Aorta (tissue), 5 donors: ENCODE results near the gene CCBE1. TPM values are rescaled to one million over a fixed set of nuclear protein-coding genes. Genes with fewer than 3 reads are reported as not detected.

Source experiments
- ATAC-seq: fragments of 200-7000 bp; cut with Tn5 transposase; one replicate; pipeline ENCODE4 v1.9.1; 2022; ENCODE audit warnings: moderate library complexity; ENCODE audit not compliant: low FRiP score
- DNase-seq, 2 donors: peaks; one replicate each; pipeline ENCODE4 v3.0.0-alpha.2; 2020
- H3K27ac ChIP-seq, 2 donors: one replicate each; pipeline ENCODE4 v1.5.1; 2013; ENCODE audit warnings: low read length in 2 of 2, mild to moderate bottlenecking in 2 of 2, moderate library complexity in 2 of 2, control low read depth in 1 of 2, inconsistent platforms in 1 of 2, low read depth in 1 of 2
- H3K27me3 ChIP-seq, 2 donors: one replicate each; pipeline ENCODE4 v1.6.1; 2013; ENCODE audit warnings: control low read depth in 1 of 2, low read length in 1 of 2, mild to moderate bottlenecking in 1 of 2, moderate library complexity in 1 of 2; ENCODE audit not compliant: insufficient read depth in 2 of 2, control insufficient read depth in 1 of 2
- H3K36me3 ChIP-seq, 2 donors: one replicate each; pipeline ENCODE4 v1.6.1; 2013; ENCODE audit warnings: control low read depth in 1 of 2, low read length in 1 of 2, mild to moderate bottlenecking in 1 of 2; ENCODE audit not compliant: insufficient read depth in 2 of 2, control insufficient read depth in 1 of 2
- H3K4me1 ChIP-seq, 2 donors: one replicate each; pipeline ENCODE4 v1.6.1; 2013; ENCODE audit warnings: low read length in 2 of 2, control low read depth in 1 of 2, mild to moderate bottlenecking in 1 of 2, moderate library complexity in 1 of 2; ENCODE audit not compliant: insufficient read depth in 2 of 2, control insufficient read depth in 1 of 2
- H3K4me3 ChIP-seq, 2 donors: one replicate each; pipeline ENCODE4 v1.5.1; 2013; ENCODE audit warnings: low read length in 2 of 2, control low read depth in 1 of 2, mild to moderate bottlenecking in 1 of 2
- H3K9me3 ChIP-seq: one replicate; pipeline ENCODE4 v1.6.1; 2013; ENCODE audit warnings: mild to moderate bottlenecking, low read length; ENCODE audit not compliant: control insufficient read depth
- WGBS, 2 donors: extraction: QIAGEN DNeasy Blood & Tissue Kit; methylation state at CpG; one replicate each; pipeline ENCODE4 v1.1.7; 2013; 5-methylcytosine and 5-hydroxymethylcytosine counted together
- intact Hi-C, 2 donors: fragments of 100-400 bp; cut with DNase I; formaldehyde crosslinking; loops; one replicate each; pipeline versions ENCODE4 v1.14.2 to v1.15.0; 2022
- polyA plus RNA-seq, 2 donors: library from polyadenylated mRNA; stranded (reverse); fragments of 200-250 nt; gene quantifications; one replicate each; pipeline ENCODE4 v1.2.3, GENCODE V29; 2013
- total RNA-seq, 2 donors: library from RNA; stranded (reverse); fragmentation: NEBNext Ultra II Directional; extraction: Animal tissue kit (Norgen Biotek cat#: 25700); gene quantifications; one replicate each; pipeline ENCODE4 v1.2.1, GENCODE V29; 2021
- donor health status: healthy with polysubstance abuse.
- donor health status: Bipolar disorder and iron deficiency.
- donor health status: DM: no; HTN: no; CAD: no.
- donor health status: DM: no; HTN: no; CAD: no.
- donor health status: DM: yes; HTN: yes; CAD: no.

CCBE1 gene
- total and polyA plus RNA-seq, 4 donors = 0.36 to 0.61 TPM; not detected in 2

DNA sequence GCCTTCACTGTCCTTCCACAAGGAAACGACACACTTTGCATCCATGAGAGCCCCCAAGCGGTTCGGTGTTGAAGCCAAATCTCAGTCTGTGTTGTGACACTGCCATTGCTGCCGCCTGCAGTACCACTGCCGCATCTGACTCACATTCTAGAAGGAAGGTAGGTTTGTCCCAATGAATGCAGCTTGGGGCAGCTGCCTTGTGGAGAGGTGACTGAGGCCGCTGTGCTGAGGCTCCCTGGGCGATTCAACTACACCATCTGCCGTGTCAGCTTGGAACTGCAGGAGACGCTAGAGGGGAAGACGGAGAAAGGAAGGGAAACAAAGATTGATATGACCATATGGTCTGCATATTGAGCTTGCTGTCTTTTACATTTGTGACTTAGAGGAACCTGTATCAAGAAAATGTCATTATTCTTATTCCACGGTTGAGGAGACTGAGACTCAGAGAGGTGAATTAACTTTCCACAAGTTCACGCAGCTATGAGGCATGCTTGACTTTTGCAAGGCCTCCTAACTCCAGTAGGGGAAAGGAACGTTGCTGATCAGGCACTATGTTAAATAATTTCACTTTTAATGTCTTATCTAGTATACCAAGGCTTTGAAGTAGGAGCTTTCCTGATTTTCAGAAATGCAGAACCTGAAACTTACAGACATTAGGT is 294.7 kb downstream of the CCBE1 start:
- 19 to 20% methylated on average over 13 of the region's 13 CpGs for WGBS, 2 donors
- DNase-seq = peak; percentile 74 to 83
- intact Hi-C loops = loop anchor here (2.0 to 5.0 kb wide), 4 partner anchors 94 to 155 kb away; no protein-coding TSS in a partner anchor

GRCh38 chr18:59400407-59400806 is 296.8 kb downstream of the CCBE1 start:
- DNase-seq (no peak), ATAC-seq (no peak)
- 89 to 92% methylated on average over 6 of the region's 6 CpGs for WGBS, 2 donors
- no peak overlapping the region for H3K4me3 ChIP-seq
- intact Hi-C loops = loop anchor here in 1 of 2 donors (5.0 kb wide), 2 partner anchors 93 to 153 kb away; no protein-coding TSS in a partner anchor
- H3K4me1 ChIP-seq = no peaks in the 10 kb centered on the region
- H3K36me3 ChIP-seq = no peaks in the 10 kb centered on the region
- H3K27me3 ChIP-seq = no peaks in the 10 kb centered on the region
- H3K27ac ChIP-seq = no peak overlapping the region
- no peaks in the 10 kb centered on the region for H3K9me3 ChIP-seq

More for the DNA sequence above, 294.7 kb downstream of the CCBE1 start:
- Histone ChIP-seq H3K9me3 (no peaks in the 10 kb centered on the region), H3K4me3 (no peak overlapping the region), H3K4me1 (no peaks in the 10 kb centered on the region), H3K27me3 (no peaks in the 10 kb centered on the region), H3K27ac (no peak overlapping the region), H3K36me3 (no peaks in the 10 kb centered on the region)
- ATAC-seq = peak; percentile 79

DNA sequence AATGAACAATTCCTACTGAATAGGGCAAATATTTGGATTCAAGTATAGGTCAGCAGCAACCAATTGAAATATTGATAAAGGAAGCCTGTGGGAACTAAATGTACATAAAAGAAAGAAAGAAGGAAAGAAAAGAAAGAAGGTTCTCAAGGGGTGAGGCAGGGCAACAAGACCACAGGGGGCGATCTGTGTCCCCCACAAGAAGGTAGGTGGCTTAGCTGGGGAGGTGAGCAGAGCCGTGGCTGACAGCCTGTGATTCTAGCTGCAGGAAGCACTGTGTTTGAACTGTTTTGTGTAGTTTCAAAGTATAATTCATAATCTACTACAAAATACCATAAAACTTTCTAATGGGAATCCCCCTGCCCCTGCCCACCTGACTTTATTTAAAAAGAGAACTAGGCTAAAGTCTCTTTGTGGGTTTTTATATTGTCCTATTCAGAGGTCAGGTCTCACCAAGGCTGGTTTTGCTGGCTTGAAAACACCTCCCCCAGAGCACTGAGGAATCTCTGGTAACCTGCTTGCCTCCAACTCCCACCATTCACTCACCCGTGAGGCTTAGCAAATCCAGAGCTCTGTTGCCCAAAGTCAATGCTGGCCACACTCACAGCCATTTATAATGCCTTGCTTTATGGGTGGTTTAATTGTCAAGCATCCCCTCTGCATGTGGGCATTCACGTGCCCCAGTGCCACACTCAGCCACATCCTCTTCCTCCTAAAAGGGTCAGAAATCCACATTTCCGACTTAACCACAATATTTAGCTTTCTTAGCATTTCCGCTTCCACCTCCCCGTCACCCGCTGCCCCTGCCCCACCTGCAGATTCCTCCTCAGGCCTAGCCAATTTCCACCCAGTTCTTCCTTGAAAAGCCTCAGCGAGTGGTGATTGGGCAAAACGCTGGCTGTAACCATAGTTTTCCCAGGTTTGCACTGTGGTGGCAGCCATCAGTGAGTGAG is 301.7 kb downstream of the CCBE1 start:
- WGBS, 2 donors = 72 to 76% methylated on average over 10 of the region's 10 CpGs
- DNase-seq (no peak), ATAC-seq (no peak)
- no peaks in the 10 kb centered on the region for H3K9me3 ChIP-seq
- no peaks in the 10 kb centered on the region for H3K36me3 ChIP-seq
- H3K27ac ChIP-seq = no peak overlapping the region
- no peaks in the 10 kb centered on the region for H3K4me1 ChIP-seq
- no peak overlapping the region for H3K4me3 ChIP-seq
- intact Hi-C loops = loop anchor here in 1 of 2 donors (5.0 kb wide), 1 partner anchor 33 kb away; no protein-coding TSS in a partner anchor
- H3K27me3 ChIP-seq = peaks cover 0 to 2% of the 10 kb centered on the region in 2 donors

- intact Hi-C loops = no loop called here
- 72 to 77% methylated on average over 3 of the region's 3 CpGs for WGBS, 2 donors
- no peak overlapping the region for H3K27ac ChIP-seq
- H3K4me3 ChIP-seq = no peak overlapping the region
- H3K9me3 ChIP-seq = no peaks in the 10 kb centered on the region
- H3K36me3 ChIP-seq = no peaks in the 10 kb centered on the region
- ATAC-seq (no peak), DNase-seq (no peak)
- H3K27me3 ChIP-seq = peaks cover 0 to 2% of the 10 kb centered on the region in 2 donors
- H3K4me1 ChIP-seq = no peaks in the 10 kb centered on the region
Measured at GRCh38 chr18:59393381-59393780, 303.8 kb downstream of the CCBE1 start.

GRCh38 chr18:59388817-59389216 is 308.4 kb downstream of the CCBE1 start:
- Histone ChIP-seq H3K9me3 (peaks cover 1% of the 10 kb centered on the region), H3K4me3 (no peak overlapping the region), H3K27me3 (no peaks in the 10 kb centered on the region), H3K36me3 (no peaks in the 10 kb centered on the region), H3K4me1 (no peaks in the 10 kb centered on the region), H3K27ac (no peak overlapping the region)
- ATAC-seq (no peak), DNase-seq (no peak)
- WGBS, 2 donors = 69 to 71% methylated on average over 4 of the region's 4 CpGs
- intact Hi-C loops = no loop called here

GRCh38 chr18:59387687-59388565 is 309.3 kb downstream of the CCBE1 start:
- Histone ChIP-seq H3K27me3 (no peaks in the 10 kb centered on the region), H3K27ac (no peak overlapping the region), H3K36me3 (no peaks in the 10 kb centered on the region), H3K9me3 (peaks cover 1% of the 10 kb centered on the region), H3K4me3 (no peak overlapping the region), H3K4me1 (no peaks in the 10 kb centered on the region)
- 72% methylated on average over 11 of the region's 11 CpGs for WGBS, 2 donors
- intact Hi-C loops = no loop called here
- DNase-seq = no peak
- ATAC-seq = no peak

DNA sequence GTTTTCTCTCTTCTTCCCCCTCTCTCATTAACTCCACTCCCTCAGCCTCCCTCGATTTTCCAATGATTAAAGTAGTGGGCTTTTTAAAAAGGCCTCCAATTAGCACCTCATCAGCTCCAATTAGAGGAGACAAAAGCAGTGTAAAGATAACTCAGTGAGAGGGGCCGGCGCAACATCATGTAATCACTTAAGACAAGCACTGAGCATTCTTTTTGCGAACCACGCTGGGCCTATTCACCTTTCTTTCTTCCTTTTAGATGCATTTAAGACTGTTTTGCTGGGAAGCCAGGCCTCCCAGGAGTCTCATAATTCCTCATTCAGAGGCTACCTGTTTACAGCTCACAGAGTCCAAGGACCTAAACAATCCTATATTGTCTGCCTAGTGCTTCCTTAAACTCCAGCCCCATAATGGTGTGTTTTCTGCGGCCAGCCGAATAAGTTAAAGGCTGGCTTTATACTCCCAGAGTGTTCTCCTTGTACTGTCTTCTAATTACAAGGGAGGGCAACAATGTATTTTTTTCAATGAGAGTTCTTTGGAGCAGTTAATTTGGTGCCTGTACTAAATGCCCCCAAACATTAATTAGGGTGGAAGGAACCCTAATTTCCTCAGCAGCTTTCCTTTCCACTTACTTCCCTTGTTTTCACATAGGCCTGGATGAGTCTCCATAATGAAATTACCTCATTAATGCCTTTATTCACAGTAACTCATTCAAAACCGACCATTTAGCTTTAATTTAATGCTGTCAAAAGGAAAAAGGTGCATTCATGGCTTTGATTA is 310.1 kb downstream of the CCBE1 start:
- ATAC-seq (no peak), DNase-seq (no peak)
- Histone ChIP-seq H3K27me3 (no peaks in the 10 kb centered on the region), H3K27ac (no peak overlapping the region), H3K36me3 (no peaks in the 10 kb centered on the region), H3K4me1 (no peaks in the 10 kb centered on the region), H3K9me3 (peaks cover 1% of the 10 kb centered on the region), H3K4me3 (no peak overlapping the region)
- WGBS, 2 donors = 72 to 74% methylated on average over 8 of the region's 8 CpGs
- intact Hi-C loops = no loop called here

GRCh38 chr18:59385191-59385590 is 312.0 kb downstream of the CCBE1 start:
- no peak for ATAC-seq
- Histone ChIP-seq H3K4me1 (no peaks in the 10 kb centered on the region), H3K9me3 (peaks cover 1% of the 10 kb centered on the region), H3K36me3 (no peaks in the 10 kb centered on the region), H3K27me3 (no peaks in the 10 kb centered on the region), H3K4me3 (no peak overlapping the region), H3K27ac (no peak overlapping the region)
- WGBS, 2 donors = 71 to 74% methylated on average over 4 of the region's 4 CpGs
- intact Hi-C loops = no loop called here
- DNase-seq = no peak
